Tibial nerve (tissue), 4 donors: ENCODE data around the gene GHSR. TPM values are rescaled to one million over a fixed set of nuclear protein-coding genes. Genes with fewer than 3 reads are reported as not detected.

Source experiments
- DNase-seq, 2 donors: peaks; one replicate each; pipeline ENCODE4 v3.0.0-alpha.2; 2019; ENCODE audit warnings: low spot score in 2 of 2
- H3K27ac ChIP-seq, 4 donors: fragments of 200-600 bp; sonication (generic) in 3 of 4; one replicate each; pipeline ENCODE4 v1.5.1; 2017 to 2019; ENCODE audit warnings: mild to moderate bottlenecking in 1 of 4
- H3K27me3 ChIP-seq, 2 donors: fragments of 200-600 bp; sonication (generic) in 1 of 2; one replicate each; pipeline versions ENCODE4 v1.5.1 to v1.6.0; 2017 to 2019
- H3K36me3 ChIP-seq, 3 donors: fragments of 200-600 bp; sonication (generic); one replicate each; pipeline ENCODE4 v1.5.1; 2018 to 2019
- H3K4me1 ChIP-seq, 4 donors: fragments of 200-600 bp; sonication (generic) in 3 of 4; one replicate each; pipeline ENCODE4 v1.5.1; 2017 to 2019
- H3K4me3 ChIP-seq, 4 donors: fragments of 200-600 bp; sonication (generic) in 3 of 4; one replicate each; pipeline ENCODE4 v1.5.1; 2017 to 2019; ENCODE audit warnings: mild to moderate bottlenecking in 1 of 4, moderate library complexity in 1 of 4
- H3K9me3 ChIP-seq, 4 donors: fragments of 200-600 bp; sonication (generic) in 3 of 4; one replicate each; pipeline ENCODE4 v1.5.1; 2017 to 2019
- CTCF ChIP-seq, 5 experiments: fragments of 200-600 bp in 3 of 5; fragments of 450-650 bp in 2 of 5; sonication (generic) in 3 of 5; IDR thresholded peaks; one replicate each; pipeline ENCODE4 v1.5.1; 2016 to 2019; ENCODE audit warnings: antibody characterized with exemption in 5 of 5, mild to moderate bottlenecking in 3 of 5, moderate library complexity in 2 of 5
- EP300 ChIP-seq, 2 donors: sonication (generic); formaldehyde crosslinking; IDR thresholded peaks; one replicate each; pipeline ENCODE4 v1.6.1; 2017; ENCODE audit warnings: antibody characterized with exemption in 2 of 2, mild to moderate bottlenecking in 1 of 2
- POLR2A ChIP-seq, 2 donors: fragments of 450-650 bp; IDR thresholded peaks; one replicate each; pipeline ENCODE4 v1.6.1; 2017; ENCODE audit warnings: antibody characterized with exemption in 2 of 2, mild to moderate bottlenecking in 2 of 2, moderate library complexity in 2 of 2
- WGBS, 2 donors: methylation state at CpG; one replicate each; pipeline ENCODE4 v1.1.5; 2018; 5-methylcytosine and 5-hydroxymethylcytosine counted together
- total RNA-seq, 4 donors: library from RNA; depleted of rRNA; stranded (reverse); fragments of >200 nt; gene quantifications; one replicate each; pipeline ENCODE4 v1.1.0, GENCODE V29; 2016

Gene GHSR
- total RNA-seq, 4 donors from 2014 or later, result not detected

GRCh38 chr3:172410702-172411477, 37.4 kb downstream of the GHSR start:
- Histone ChIP-seq H3K27ac (no peak overlapping the region), H3K27me3 (no peaks in the 10 kb centered on the region), H3K4me1 (no peaks in the 10 kb centered on the region), H3K9me3 (no peaks in the 10 kb centered on the region), H3K36me3 (no peaks in the 10 kb centered on the region), H3K4me3 (no peak overlapping the region)
- WGBS, 2 donors, result 77 to 78% methylated on average over 6 to 10 of the region's 13 CpGs
- TF ChIP-seq EP300 (IDR thresholded peaks at IDR 0.05) (no peak), POLR2A (IDR thresholded peaks at IDR 0.05) (no peak), CTCF (IDR thresholded peaks at IDR 0.05) (no peak)
- DNase-seq, result no peak

- Histone ChIP-seq H3K9me3 (no peaks in the 10 kb centered on the region), H3K36me3 (no peaks in the 10 kb centered on the region), H3K27me3 (no peaks in the 10 kb centered on the region), H3K4me1 (no peaks in the 10 kb centered on the region), H3K4me3 (no peak overlapping the region), H3K27ac (no peak overlapping the region)
- 79 to 94% methylated on average over 3 of the region's 3 CpGs for WGBS, 2 donors
- no peak for TF ChIP-seq POLR2A (IDR thresholded peaks at IDR 0.05)
- TF ChIP-seq CTCF (IDR thresholded peaks at IDR 0.05), result no peak
- TF ChIP-seq EP300 (IDR thresholded peaks at IDR 0.05), result no peak
- DNase-seq, result no peak
These were observed 40.4 kb downstream of the GHSR start for GRCh38 chr3:172407872-172408271.

GRCh38 chr3:172405914-172406313, 42.3 kb downstream of the GHSR start:
- Histone ChIP-seq H3K36me3 (peaks cover 0 to 11% (median 0%) of the 10 kb centered on the region in 3 donors), H3K9me3 (no peaks in the 10 kb centered on the region), H3K27me3 (no peaks in the 10 kb centered on the region), H3K4me1 (no peaks in the 10 kb centered on the region), H3K27ac (no peak overlapping the region), H3K4me3 (no peak overlapping the region)
- no peak for DNase-seq
- WGBS, 2 donors, result 64 to 67% methylated on average over 2 of the region's 2 CpGs
- TF ChIP-seq POLR2A (IDR thresholded peaks at IDR 0.05) (no peak), CTCF (IDR thresholded peaks at IDR 0.05) (no peak), EP300 (IDR thresholded peaks at IDR 0.05) (no peak)

- Histone ChIP-seq H3K4me1 (no peaks in the 10 kb centered on the region), H3K27ac (no peak overlapping the region), H3K9me3 (no peaks in the 10 kb centered on the region), H3K36me3 (peaks cover 0 to 26% (median 0%) of the 10 kb centered on the region in 3 donors), H3K4me3 (no peak overlapping the region), H3K27me3 (no peaks in the 10 kb centered on the region)
- DNase-seq, result no peak
- 66 to 79% methylated on average over 11 to 12 of the region's 12 CpGs for WGBS, 2 donors
- TF ChIP-seq EP300 (IDR thresholded peaks at IDR 0.05), result no peak
- no peak for TF ChIP-seq CTCF (IDR thresholded peaks at IDR 0.05)
- TF ChIP-seq POLR2A (IDR thresholded peaks at IDR 0.05), result no peak
These were observed 43.9 kb downstream of the GHSR start for GRCh38 chr3:172404237-172404962.
